HL-60 (cell line): ENCODE results near the gene BTNL8.
"Not testable (repeated sequence)": the region's sequence is repeated elsewhere in the genome, so short reads cannot be mapped to it uniquely, and the experiment has no call there.

Experiments used
- CTCF ChIP-seq: IDR thresholded peaks from one replicate; pipeline ENCODE4 v1.5.1; 2011; ENCODE audit warnings: low read length, control low read depth, inconsistent platforms; ENCODE audit not compliant: insufficient read depth
- GABPA ChIP-seq: IDR thresholded peaks from 2 replicates; pipeline ENCODE4 v1.6.1; 2012; ENCODE audit warnings: low read depth

- TF ChIP-seq CTCF, GABPA: not testable (repeated sequence)
Observed at GRCh38 chr5:180895330-180895729, 3.6 kb upstream of the BTNL8 start.
